ENCODE measurements around the gene UXS1. TPM values are rescaled to one million over a fixed set of nuclear protein-coding genes. Genes with fewer than 3 reads are reported as not detected.

The UXS1 gene
- total RNA-seq, 1 donor: 22.8 TPM

DNA sequence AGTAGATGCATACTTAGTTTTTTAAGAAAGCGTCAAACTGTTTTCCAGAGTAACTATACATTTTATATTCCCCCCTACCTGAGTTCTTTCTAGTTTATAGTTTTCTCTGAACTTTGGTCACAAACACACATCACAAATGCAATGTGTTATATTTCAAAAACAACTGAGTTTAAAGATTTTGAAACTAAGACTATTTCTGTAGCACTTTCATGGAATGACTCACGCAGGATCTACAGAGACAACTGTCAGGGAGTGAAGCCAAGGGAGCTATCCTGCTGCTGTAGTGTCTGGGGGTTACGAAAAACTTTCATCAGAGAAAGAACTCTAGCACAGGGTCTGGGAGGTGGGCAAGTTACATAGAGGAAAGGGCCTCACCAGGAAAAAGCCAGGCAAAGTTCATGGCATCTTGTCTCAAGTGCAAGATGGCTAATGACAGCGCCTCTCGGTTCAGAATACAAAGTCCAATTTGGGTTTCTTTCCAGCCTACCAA is 66.8 kb downstream of the UXS1 start:
- no peaks in the 10 kb centered on the region for H3K79me2 ChIP-seq (ENCODE audit: insufficient read depth, low read length)

GRCh38 chr2:106126705-106127281 is 67.3 kb downstream of the UXS1 start:
- no peaks in the 10 kb centered on the region for H3K79me2 ChIP-seq (ENCODE audit: insufficient read depth, low read length)
- DNase-seq (ENCODE audit: insufficient read length, low spot score, missing footprints): no peak
- no peak overlapping the region for H3K27ac ChIP-seq (ENCODE audit: low read depth, low read length)
- no peak overlapping the region for H3K4me3 ChIP-seq (ENCODE audit: insufficient read depth, low read length)
- H3K36me3 ChIP-seq (ENCODE audit: insufficient read depth, low read length): no peaks in the 10 kb centered on the region
- H3K27me3 ChIP-seq (ENCODE audit: insufficient read depth, low read length): no peaks in the 10 kb centered on the region
- TF ChIP-seq CTCF (IDR thresholded peaks at IDR 0.05; ENCODE audit: extremely low read depth, low read depth, low read length): no peak
- no peak overlapping the region for H3K4me2 ChIP-seq (ENCODE audit: insufficient read depth, low read length)
- peaks cover 11% of the 10 kb centered on the region for H4K20me1 ChIP-seq (ENCODE audit: insufficient read depth, low read length)
- H2AFZ ChIP-seq (ENCODE audit: low read length): no peak overlapping the region
- no peaks in the 10 kb centered on the region for H3K9me3 ChIP-seq (ENCODE audit: low read depth, low read length)
- H3K4me1 ChIP-seq (ENCODE audit: insufficient read depth, low read length): peaks cover 7% of the 10 kb centered on the region

More for the DNA sequence above, 66.8 kb downstream of the UXS1 start:
- H3K4me3 ChIP-seq (ENCODE audit: insufficient read depth, low read length): no peak overlapping the region
- H4K20me1 ChIP-seq (ENCODE audit: insufficient read depth, low read length): peaks cover 11% of the 10 kb centered on the region
- H3K4me2 ChIP-seq (ENCODE audit: insufficient read depth, low read length): no peak overlapping the region
- no peaks in the 10 kb centered on the region for H3K36me3 ChIP-seq (ENCODE audit: insufficient read depth, low read length)
- no peak for TF ChIP-seq CTCF (IDR thresholded peaks at IDR 0.05; ENCODE audit: extremely low read depth, low read depth, low read length)
- DNase-seq (ENCODE audit: insufficient read length, low spot score, missing footprints): no peak
- no peak overlapping the region for H2AFZ ChIP-seq (ENCODE audit: low read length)
- no peaks in the 10 kb centered on the region for H3K27me3 ChIP-seq (ENCODE audit: insufficient read depth, low read length)
- no peaks in the 10 kb centered on the region for H3K9me3 ChIP-seq (ENCODE audit: low read depth, low read length)
- peaks cover 7% of the 10 kb centered on the region for H3K4me1 ChIP-seq (ENCODE audit: insufficient read depth, low read length)
- no peak overlapping the region for H3K27ac ChIP-seq (ENCODE audit: low read depth, low read length)

GRCh38 chr2:106126295-106126694 is 67.8 kb downstream of the UXS1 start:
- Histone ChIP-seq H3K27me3 (ENCODE audit: insufficient read depth, low read length) (no peaks in the 10 kb centered on the region), H3K36me3 (ENCODE audit: insufficient read depth, low read length) (no peaks in the 10 kb centered on the region), H3K4me3 (ENCODE audit: insufficient read depth, low read length) (no peak overlapping the region), H4K20me1 (ENCODE audit: insufficient read depth, low read length) (peaks cover 11% of the 10 kb centered on the region), H3K27ac (ENCODE audit: low read depth, low read length) (no peak overlapping the region), H3K9me3 (ENCODE audit: low read depth, low read length) (no peaks in the 10 kb centered on the region), H3K4me1 (ENCODE audit: insufficient read depth, low read length) (peaks cover 7% of the 10 kb centered on the region), H2AFZ (ENCODE audit: low read length) (no peak overlapping the region), H3K4me2 (ENCODE audit: insufficient read depth, low read length) (no peak overlapping the region), H3K79me2 (ENCODE audit: insufficient read depth, low read length) (no peaks in the 10 kb centered on the region)
- no peak for DNase-seq (ENCODE audit: insufficient read length, low spot score, missing footprints)
- no peak for TF ChIP-seq CTCF (IDR thresholded peaks at IDR 0.05; ENCODE audit: extremely low read depth, low read depth, low read length)

- Histone ChIP-seq H3K9me3 (ENCODE audit: low read depth, low read length) (no peaks in the 10 kb centered on the region), H2AFZ (ENCODE audit: low read length) (no peak overlapping the region), H3K79me2 (ENCODE audit: insufficient read depth, low read length) (no peaks in the 10 kb centered on the region), H4K20me1 (ENCODE audit: insufficient read depth, low read length) (peaks cover 11% of the 10 kb centered on the region), H3K36me3 (ENCODE audit: insufficient read depth, low read length) (no peaks in the 10 kb centered on the region), H3K27me3 (ENCODE audit: insufficient read depth, low read length) (no peaks in the 10 kb centered on the region), H3K4me2 (ENCODE audit: insufficient read depth, low read length) (no peak overlapping the region), H3K4me3 (ENCODE audit: insufficient read depth, low read length) (no peak overlapping the region), H3K4me1 (ENCODE audit: insufficient read depth, low read length) (peaks cover 7% of the 10 kb centered on the region), H3K27ac (ENCODE audit: low read depth, low read length) (no peak overlapping the region)
- TF ChIP-seq CTCF (IDR thresholded peaks at IDR 0.05; ENCODE audit: extremely low read depth, low read depth, low read length): no peak
- no peak for DNase-seq (ENCODE audit: insufficient read length, low spot score, missing footprints)
These were observed 69.1 kb downstream of the UXS1 start for GRCh38 chr2:106124905-106125549.
